ENCODE results near the gene LEMD3.

LEMD3 gene

DNA sequence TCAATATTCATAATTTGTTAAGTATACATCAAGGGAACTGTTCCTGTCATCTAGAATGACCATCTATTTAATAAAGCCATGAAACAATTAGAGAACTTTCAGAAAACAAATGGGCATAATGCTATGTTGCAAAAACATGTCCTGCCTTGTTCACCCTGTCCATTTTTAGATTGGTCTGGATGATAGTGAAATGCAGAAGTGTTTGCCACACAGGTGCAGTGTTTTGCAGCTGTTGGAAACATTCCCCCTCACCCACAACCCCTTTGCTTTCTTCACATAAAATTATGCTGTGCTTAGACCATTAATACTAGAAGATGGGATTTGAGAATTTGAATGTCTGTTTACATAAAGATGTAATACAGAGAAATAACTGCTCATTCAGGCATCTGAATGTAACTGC lies 36.5 kb downstream of the LEMD3 start:
- H3K36me3 ChIP-seq = no peaks in the 10 kb centered on the region
- H3K27me3 ChIP-seq = no peaks in the 10 kb centered on the region
- TF ChIP-seq, protein P1, sequence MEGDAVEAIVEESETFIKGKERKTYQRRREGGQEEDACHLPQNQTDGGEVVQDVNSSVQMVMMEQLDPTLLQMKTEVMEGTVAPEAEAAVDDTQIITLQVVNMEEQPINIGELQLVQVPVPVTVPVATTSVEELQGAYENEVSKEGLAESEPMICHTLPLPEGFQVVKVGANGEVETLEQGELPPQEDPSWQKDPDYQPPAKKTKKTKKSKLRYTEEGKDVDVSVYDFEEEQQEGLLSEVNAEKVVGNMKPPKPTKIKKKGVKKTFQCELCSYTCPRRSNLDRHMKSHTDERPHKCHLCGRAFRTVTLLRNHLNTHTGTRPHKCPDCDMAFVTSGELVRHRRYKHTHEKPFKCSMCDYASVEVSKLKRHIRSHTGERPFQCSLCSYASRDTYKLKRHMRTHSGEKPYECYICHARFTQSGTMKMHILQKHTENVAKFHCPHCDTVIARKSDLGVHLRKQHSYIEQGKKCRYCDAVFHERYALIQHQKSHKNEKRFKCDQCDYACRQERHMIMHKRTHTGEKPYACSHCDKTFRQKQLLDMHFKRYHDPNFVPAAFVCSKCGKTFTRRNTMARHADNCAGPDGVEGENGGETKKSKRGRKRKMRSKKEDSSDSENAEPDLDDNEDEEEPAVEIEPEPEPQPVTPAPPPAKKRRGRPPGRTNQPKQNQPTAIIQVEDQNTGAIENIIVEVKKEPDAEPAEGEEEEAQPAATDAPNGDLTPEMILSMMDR (IDR thresholded peaks at IDR 0.05; ENCODE audit: low read depth, low read length) = no peak
- H3K4me3 ChIP-seq (ENCODE audit: low read depth, low read length) = no peak overlapping the region
- no peaks in the 10 kb centered on the region for H3K9me3 ChIP-seq
- peaks cover 10% of the 10 kb centered on the region for H3K4me1 ChIP-seq
- DNase-seq = no peak

DNA sequence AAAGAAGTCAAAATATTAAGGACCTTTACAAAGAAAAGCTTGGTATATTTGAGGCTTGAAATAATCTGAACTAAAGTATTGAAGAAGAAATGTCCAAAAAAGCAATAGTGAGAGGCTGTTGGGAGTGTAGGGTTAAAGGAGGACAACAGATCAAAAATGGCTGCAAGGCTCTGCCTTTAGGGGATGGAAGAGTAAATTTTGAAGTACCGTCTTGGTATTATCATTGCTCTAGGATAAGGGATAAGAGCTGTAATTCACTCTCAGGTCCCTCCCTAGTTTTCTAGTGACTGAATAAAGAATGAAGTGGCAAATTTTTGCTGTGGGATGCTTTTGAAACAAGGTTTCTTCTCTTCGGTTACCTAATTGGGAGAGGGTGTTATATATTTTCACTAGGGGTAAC lies 38.7 kb downstream of the LEMD3 start:
- no peak for DNase-seq
- Histone ChIP-seq H3K4me1 (peaks cover 10% of the 10 kb centered on the region), H3K36me3 (no peaks in the 10 kb centered on the region; the same call in 1 of the 2 replicates), H3K27me3 (no peaks in the 10 kb centered on the region), H3K9me3 (no peaks in the 10 kb centered on the region), H3K4me3 (ENCODE audit: low read depth, low read length) (no peak overlapping the region)
- TF ChIP-seq, protein P1 (IDR thresholded peaks at IDR 0.05; ENCODE audit: low read depth, low read length) = no peak

DNA sequence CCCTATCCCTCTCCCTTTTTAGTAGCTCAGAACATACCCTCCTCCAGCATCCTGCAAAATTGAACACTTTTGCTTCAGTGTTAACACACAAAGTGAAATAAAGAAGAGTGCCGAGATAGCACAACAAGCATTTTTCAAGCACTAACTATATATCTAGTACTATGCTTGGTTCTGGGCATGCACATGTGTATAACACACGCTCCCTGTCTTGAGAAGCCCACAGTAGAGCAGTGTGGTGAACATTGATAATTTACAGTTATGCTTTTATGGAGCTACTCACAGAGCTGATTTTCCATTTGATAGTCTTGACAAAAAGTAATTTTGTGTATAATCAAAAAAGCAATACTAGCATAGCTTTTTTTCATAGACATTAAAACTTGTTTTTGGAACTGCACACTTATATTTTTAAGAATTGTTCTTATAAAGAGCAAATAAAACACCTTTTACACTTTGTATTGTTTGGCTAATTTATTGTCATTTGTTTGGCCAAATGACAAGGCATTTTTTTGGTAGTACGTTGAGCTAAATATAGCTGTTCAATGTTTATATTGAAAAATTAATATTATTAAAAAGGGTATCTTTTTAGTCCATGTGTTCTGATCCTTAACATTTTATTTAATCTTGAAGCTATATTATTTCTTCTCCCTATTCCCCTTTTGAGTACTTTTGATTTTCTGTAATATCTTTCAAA lies 39.7 kb downstream of the LEMD3 start:
- DNase-seq = no peak
- no peak overlapping the region for H3K4me3 ChIP-seq (ENCODE audit: low read depth, low read length)
- TF ChIP-seq, protein P1 (IDR thresholded peaks at IDR 0.05; ENCODE audit: low read depth, low read length) = no peak
- H3K4me1 ChIP-seq = peaks cover 10% of the 10 kb centered on the region
- no peaks in the 10 kb centered on the region; the same call in 1 of the 2 replicates for H3K36me3 ChIP-seq
- no peaks in the 10 kb centered on the region for H3K9me3 ChIP-seq
- H3K27me3 ChIP-seq = no peaks in the 10 kb centered on the region

DNA sequence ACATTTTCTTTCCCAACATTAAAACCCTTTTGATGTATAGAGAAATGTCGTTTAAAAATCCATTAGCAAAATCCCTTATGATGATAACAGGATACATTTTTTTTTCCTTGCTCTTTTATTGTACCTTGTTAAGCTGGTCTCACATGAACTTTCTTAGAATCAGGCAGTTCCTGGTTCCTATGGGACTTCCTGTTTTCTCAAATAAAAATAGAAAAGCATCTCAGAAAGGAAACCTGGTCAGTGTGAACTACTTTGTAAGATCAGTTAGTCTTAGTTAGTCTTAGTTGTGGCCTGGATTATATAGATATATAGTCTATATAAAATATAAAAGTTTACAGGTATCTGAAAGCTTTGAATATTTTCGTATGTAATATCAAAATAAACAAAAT lies 40.3 kb downstream of the LEMD3 start:
- no peak for DNase-seq
- H3K36me3 ChIP-seq = no peaks in the 10 kb centered on the region; the same call in 1 of the 2 replicates
- no peak overlapping the region for H3K4me3 ChIP-seq (ENCODE audit: low read depth, low read length)
- H3K4me1 ChIP-seq = peaks cover 10% of the 10 kb centered on the region
- TF ChIP-seq, protein P1 (IDR thresholded peaks at IDR 0.05; ENCODE audit: low read depth, low read length) = no peak
- no peaks in the 10 kb centered on the region for H3K27me3 ChIP-seq
- no peaks in the 10 kb centered on the region for H3K9me3 ChIP-seq

DNA sequence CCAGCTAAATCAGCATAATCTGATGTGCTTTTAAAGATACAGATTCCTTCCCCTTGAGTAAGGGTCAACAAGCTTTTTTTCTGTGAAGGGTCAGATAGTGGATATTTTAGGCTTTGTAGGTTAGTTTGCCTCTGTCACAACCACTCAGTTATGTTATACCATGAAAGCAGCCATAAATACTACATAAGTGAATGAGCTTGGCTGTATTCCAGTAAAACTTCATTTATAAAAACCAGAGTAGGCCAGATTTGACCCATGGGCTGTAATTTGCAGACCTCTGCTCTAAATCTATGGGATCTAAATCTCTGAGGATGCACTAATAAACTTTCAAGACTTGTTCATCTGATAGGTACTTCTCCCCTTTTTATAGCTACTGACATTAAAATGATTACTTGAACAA lies 47.7 kb downstream of the LEMD3 start:
- peaks cover 10% of the 10 kb centered on the region; the same call in 1 of the 2 replicates for H3K36me3 ChIP-seq
- TF ChIP-seq, protein P1 (IDR thresholded peaks at IDR 0.05; ENCODE audit: low read depth, low read length) = no peak
- no peak overlapping the region for H3K4me3 ChIP-seq (ENCODE audit: low read depth, low read length)
- no peak for DNase-seq
- H3K4me1 ChIP-seq = peaks cover 4% of the 10 kb centered on the region; the same call in 1 of the 2 replicates
- no peaks in the 10 kb centered on the region for H3K27me3 ChIP-seq
- H3K9me3 ChIP-seq = no peaks in the 10 kb centered on the region

DNA sequence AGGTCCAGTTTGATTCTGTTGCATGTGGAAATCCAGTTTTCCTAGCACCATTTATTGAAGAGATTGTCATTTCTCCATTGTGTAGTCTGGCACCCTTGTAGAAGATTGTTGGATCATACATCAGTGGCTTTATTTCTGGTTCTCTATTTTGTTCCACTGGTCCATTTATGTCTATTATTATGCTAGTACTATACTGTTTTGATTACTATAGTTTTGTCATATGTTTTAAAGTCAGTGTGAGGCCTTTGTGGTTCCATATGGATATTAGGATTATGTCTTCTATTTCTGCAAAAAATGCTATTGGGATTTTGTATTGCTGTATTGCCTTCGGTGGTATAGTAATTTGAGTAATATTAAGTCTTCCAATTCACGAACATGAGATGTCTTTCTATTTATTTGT lies 51.4 kb downstream of the LEMD3 start:
- TF ChIP-seq, protein P1 (IDR thresholded peaks at IDR 0.05; ENCODE audit: low read depth, low read length) = no peak
- Histone ChIP-seq H3K27me3 (no peaks in the 10 kb centered on the region), H3K9me3 (no peaks in the 10 kb centered on the region), H3K36me3 (peaks cover 10% of the 10 kb centered on the region; the same call in 1 of the 2 replicates), H3K4me1 (peaks cover 4% of the 10 kb centered on the region; the same call in 1 of the 2 replicates), H3K4me3 (ENCODE audit: low read depth, low read length) (no peak overlapping the region)
- DNase-seq = no peak
